ENCODE data around the gene ADAR. TPM values are rescaled to one million over a fixed set of nuclear protein-coding genes. Genes with fewer than 3 reads are reported as not detected.

The ADAR gene
- total and polyA plus RNA-seq, 2 donors (not counting 3 experiments of a cell fraction or from before 2014, with no cell fraction given): 88.2 to 141 TPM

DNA sequence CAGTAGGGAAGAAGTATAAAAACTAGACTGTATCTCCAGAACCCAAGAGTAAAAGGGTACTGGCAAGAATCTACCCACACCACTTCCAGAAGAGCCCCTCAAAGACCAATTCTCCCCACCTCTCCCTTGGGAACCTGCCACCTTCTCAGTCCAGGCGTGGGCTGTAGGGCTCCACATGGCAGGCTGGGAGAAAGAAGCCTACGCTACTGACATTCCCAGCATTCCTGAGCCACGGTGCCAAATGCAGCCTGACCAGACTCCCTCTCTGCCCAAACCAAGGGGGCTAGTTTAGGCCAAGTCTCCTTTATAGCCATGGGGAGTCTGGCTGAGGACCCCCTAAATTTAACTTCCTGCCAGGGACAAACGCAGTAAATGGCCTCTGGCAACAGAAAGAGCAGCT is 51.6 kb downstream of the ADAR start:
- Histone ChIP-seq H3K4me3 (replicated peaks in 1 of 3; ENCODE audit: insufficient read depth in 1 of 3, low read depth in 1 of 3, low read length in 3 of 3) (peak overlapping the region; percentile 92), H3K27ac (ENCODE audit: insufficient read depth, low read depth, low read length) (peak overlapping the region; percentile 39), H2AFZ (ENCODE audit: low read depth, low read length) (no peak overlapping the region), H3K9ac (replicated peaks; ENCODE audit: extremely low read depth, insufficient read depth, low read length) (peak overlapping the region; percentile 85), H3K36me3 (ENCODE audit: control insufficient read depth in 2 of 2, extremely low read depth in 1 of 2, insufficient read depth in 2 of 2, low read length in 2 of 2) (peaks cover 31 to 40% of the 10 kb centered on the region in 2 experiments), H3K4me2 (ENCODE audit: insufficient read depth, low read length) (peak overlapping the region; percentile 94), H3K9me3 (replicated peaks; ENCODE audit: control insufficient read depth, insufficient read depth, low read length) (no peaks in the 10 kb centered on the region), H3K4me1 (ENCODE audit: control insufficient read depth, extremely low read depth, insufficient read depth, low read length) (peaks cover 26% of the 10 kb centered on the region), H4K20me1 (replicated peaks; ENCODE audit: control insufficient read depth, extremely low read depth, insufficient read depth, low read length) (no peaks in the 10 kb centered on the region), H3K9me1 (replicated peaks; ENCODE audit: control insufficient read depth, extremely low read depth, insufficient read depth, low read length) (no peaks in the 10 kb centered on the region), H3K79me2 (ENCODE audit: control insufficient read depth, insufficient read depth, low read length) (peaks cover 32% of the 10 kb centered on the region), H3K27me3 (ENCODE audit: control insufficient read depth in 2 of 2, insufficient read depth in 2 of 2, low read length in 2 of 2) (no peaks in the 10 kb centered on the region)
- intact Hi-C loops (cut with micrococcal nuclease): loop anchor here (5.0 kb wide), 3 partner anchors 134 to 461 kb away; partner anchors contain the start of gene ZBTB7B
- no TSS peak for BruUV-seq (replicated peaks)
- TF ChIP-seq JUN (IDR thresholded peaks at IDR 0.05; ENCODE audit: borderline replicate concordance, insufficient read depth, insufficient read length, low read depth): no peak
- no peak for TF ChIP-seq MAX (IDR thresholded peaks at IDR 0.05; ENCODE audit: insufficient read depth, insufficient read length)
- TF ChIP-seq GATA2 (IDR thresholded peaks at IDR 0.05; ENCODE audit: insufficient read depth, insufficient read length, low read depth, low read length): no peak
- TF ChIP-seq FOS (IDR thresholded peaks at IDR 0.05; ENCODE audit: borderline replicate concordance, insufficient read depth, low read length): no peak
- TF ChIP-seq CTCF (IDR thresholded peaks at IDR 0.05; ENCODE audit: extremely low read depth in 1 of 2, insufficient read depth in 1 of 2, low read depth in 1 of 2, low read length in 2 of 2): no peak
- no peak for TF ChIP-seq MYC (IDR thresholded peaks at IDR 0.05; ENCODE audit: low read depth, low read length)
- TF ChIP-seq POLR2A (IDR thresholded peaks at IDR 0.05; ENCODE audit: low read depth, low read length): no peak
- no peak for TF ChIP-seq EZH2 (IDR thresholded peaks at IDR 0.05; ENCODE audit: borderline replicate concordance, low read depth, low read length, severe bottlenecking)
- TF ChIP-seq POLR2AphosphoS5 (IDR thresholded peaks at IDR 0.05; ENCODE audit: insufficient read depth, low read depth, low read length): no peak
- DNase-seq (ENCODE audit: low read depth, low spot score) (no peak), FAIRE-seq (peak; percentile 80)
- CTCF ChIA-PET: interaction anchor here (0.6 to 6.2 kb wide), 6 partner anchors 10 to 959 kb away, joined by 3 to 49 read pairs (median 4); no protein-coding TSS in a partner anchor
- POLR2A ChIA-PET: no interaction called here
- dilution Hi-C loops (cut with MboI; ENCODE audit: extremely low pct_ligation_motif_present, low sequenced_read_pairs): no loop called here

All from endothelial cell of umbilical vein (primary cell).